GM12892 (cell line): ENCODE results near the gene PNPO.
"Not testable (repeated sequence)": the region's sequence is repeated elsewhere in the genome, so short reads cannot be mapped to it uniquely, and the experiment has no call there.

Experiments used
- DNase-seq: peaks from one replicate; pipeline ENCODE4 v3.0.0; 2011; ENCODE audit not compliant: insufficient read length
- FAIRE-seq: peaks from 2 replicates; lab custom pipeline; 2011; peaks lifted over from hg19 to GRCh38; lab: Jason Lieb, UNC
- POLR2A ChIP-seq: IDR thresholded peaks from 2 replicates; pipeline ENCODE4 v1.6.1; 2011; ENCODE audit warnings: low read depth, low read length, control low read depth
- POLR2AphosphoS5 ChIP-seq: IDR thresholded peaks from 2 replicates; pipeline ENCODE4 v1.6.1; 2011; ENCODE audit warnings: low read depth, low read length, control low read depth
- TAF1 ChIP-seq: IDR thresholded peaks from 2 replicates; pipeline ENCODE4 v1.6.1; 2011; ENCODE audit warnings: low read depth, mild to moderate bottlenecking, control low read depth, low read length, borderline replicate concordance

Gene PNPO

DNA sequence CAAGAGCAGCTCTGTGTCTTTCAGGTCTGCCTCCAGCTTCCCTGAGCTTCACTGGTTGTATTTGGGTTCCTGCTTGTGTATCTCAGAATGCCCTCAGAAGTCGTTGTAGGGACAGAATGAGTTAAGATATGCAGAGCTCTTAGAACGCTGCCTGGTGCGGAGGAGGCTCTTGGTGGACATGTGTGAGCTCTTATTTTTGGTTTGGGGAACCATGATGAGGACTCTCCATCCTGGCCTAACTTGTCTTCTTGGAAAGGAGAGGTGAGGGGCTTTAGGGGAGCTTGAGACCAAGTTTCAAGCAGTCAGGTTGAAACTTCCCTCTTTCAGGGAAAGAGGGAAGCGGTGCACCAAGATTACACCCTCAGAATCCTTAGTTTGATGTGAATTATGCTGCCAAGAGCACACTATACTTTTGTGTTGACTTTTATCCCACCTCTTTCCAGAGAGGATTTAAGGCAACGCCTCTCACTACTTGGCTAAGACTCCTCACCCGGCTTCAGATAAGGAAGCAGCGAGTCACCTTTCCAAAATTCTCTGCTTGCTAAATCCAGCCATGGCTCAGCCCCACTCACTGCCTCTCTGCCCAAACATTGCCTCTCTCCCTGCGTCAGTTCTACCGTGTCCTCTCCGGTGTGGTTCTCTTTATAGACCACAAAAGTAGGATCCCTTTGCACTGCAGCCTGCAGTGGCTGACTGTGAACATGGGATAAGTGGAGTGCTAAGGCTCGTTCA is 42.3 kb downstream of the PNPO start:
- FAIRE-seq (no peak), DNase-seq (no peak)
- TF ChIP-seq POLR2A, result no peak
- no peak for TF ChIP-seq POLR2AphosphoS5
- TF ChIP-seq TAF1, result no peak

- DNase-seq, result no peak
These were observed 45.1 kb downstream of the PNPO start for GRCh38 chr17:47986520-47986919.

DNA sequence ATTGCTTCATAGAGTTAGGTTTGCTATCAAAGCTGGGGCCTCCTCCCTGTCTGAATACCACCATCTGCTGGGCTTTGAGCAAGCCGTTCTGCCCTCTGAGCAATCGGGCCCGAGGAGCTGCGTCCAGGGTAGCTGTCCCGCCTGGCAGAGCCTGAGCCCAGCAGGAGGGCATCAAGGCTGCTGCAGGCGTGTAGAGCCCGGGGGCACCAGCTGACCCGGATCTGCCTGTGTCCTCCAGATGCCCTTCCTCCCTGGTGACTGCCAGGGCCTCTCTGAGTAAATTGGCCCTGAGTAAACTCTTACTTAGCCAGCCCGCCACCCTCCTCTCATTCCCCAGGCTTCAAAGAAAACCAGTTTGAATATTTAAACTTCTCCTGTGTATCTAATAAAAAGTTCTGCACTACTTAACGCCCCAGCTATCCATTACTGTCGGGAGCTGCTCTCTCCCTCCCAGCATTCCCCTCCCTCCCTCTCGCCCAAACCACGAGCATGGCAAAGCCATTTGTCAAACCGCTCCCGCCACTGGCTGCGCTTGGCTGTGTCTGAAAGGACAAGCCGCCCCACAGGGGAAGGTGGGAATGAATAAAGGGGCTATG is 46.0 kb downstream of the PNPO start:
- FAIRE-seq (no peak), DNase-seq (no peak)
- TF ChIP-seq POLR2AphosphoS5, result no peak
- no peak for TF ChIP-seq TAF1
- TF ChIP-seq POLR2A, result no peak

More at GRCh38 chr17:47986520-47986919, 45.1 kb downstream of the PNPO start:
- FAIRE-seq, result no peak
- TF ChIP-seq POLR2AphosphoS5 (no peak), POLR2A (no peak), TAF1 (no peak)

GRCh38 chr17:47988445-47988844 is 47.1 kb downstream of the PNPO start:
- DNase-seq, FAIRE-seq: not testable (repeated sequence)

DNA sequence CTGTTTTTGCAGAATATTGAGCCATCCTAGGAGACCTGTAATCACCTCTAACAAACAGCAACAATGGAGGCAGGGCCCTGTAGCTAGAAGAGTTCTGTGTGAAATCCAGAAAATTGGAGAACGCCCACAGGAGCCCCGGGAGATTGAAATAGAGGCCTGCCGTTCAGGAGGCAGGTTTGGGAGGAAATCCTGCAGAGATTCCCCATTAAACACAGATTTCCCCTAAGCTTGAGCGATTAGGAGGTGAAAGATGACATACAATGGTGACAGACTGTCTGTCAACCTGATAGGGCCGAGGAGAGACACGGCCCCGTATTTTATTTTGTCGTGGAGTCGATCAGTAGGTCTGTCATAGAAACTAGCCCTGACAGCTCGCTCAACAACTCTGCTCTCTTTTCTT is 47.8 kb downstream of the PNPO start:
- FAIRE-seq (no peak), DNase-seq (no peak)
- TF ChIP-seq TAF1 (no peak), POLR2AphosphoS5 (no peak), POLR2A (no peak)

GRCh38 chr17:47989700-47990099 is 48.3 kb downstream of the PNPO start:
- TF ChIP-seq TAF1 (no peak), POLR2A (no peak), POLR2AphosphoS5 (no peak)
- DNase-seq, result no peak
- no peak for FAIRE-seq

DNA sequence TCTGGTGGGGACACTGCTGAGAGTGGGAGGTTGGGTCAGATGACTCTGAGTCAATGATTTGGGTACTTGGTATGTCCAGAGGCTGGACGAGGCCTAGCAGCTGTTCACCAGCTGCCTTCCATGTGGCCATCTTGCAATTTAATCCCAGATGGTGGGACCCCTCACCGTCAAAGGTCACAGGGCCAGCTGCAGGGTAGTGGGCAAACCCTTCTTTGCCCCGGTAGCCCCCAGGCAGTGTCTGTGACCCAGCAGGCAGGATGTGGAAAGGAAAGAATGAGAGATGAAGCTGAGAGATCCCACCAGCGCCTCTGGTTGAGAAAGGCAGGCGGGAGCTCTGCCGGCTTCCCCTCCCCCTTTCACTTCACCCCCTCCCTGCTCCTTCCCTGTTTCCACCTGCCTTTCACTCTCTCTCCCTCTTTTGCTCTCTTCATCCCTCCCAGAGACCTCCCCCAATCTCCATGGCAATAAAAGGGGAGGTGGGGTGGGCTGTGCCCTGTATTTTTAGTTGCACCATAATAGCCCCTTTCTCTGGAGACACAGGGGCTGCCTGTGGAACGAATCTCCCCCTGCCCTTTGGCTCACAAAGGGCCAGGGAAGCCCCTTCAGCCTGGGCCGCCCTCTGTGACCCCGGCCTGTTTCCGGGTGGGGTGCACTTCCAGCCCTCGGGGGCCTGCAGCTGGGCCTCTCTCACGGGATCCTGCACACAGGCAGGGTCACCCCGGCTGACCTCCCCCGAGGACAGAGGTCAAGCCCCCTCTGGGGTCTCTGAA is 49.8 kb downstream of the PNPO start:
- TF ChIP-seq TAF1 (no peak), POLR2A (no peak), POLR2AphosphoS5 (no peak)
- no peak for DNase-seq
- FAIRE-seq, result no peak

DNA sequence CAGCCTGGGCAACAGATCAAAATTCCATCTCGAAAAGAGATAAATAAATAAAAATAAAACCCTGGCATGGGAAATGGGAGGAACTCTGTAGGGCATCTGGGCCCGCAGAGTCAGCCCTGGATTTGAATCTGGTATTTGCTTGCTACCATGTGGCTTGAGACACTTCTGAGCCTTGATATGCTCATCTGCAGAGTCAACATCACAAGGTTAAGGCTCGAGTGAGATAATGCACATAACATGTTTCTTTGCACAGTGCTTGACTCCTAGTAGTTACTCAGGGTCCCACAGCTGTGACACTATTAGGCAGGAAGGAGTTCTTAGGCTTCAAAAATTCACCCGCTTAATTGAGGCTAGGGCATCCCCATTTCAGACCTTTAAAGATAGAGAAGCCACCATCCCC is 50.8 kb downstream of the PNPO start:
- DNase-seq, result no peak
- no peak for FAIRE-seq

GRCh38 chr17:47993031-47993564 is 51.7 kb downstream of the PNPO start:
- DNase-seq, result no peak
- FAIRE-seq, result no peak
- no peak for TF ChIP-seq POLR2AphosphoS5
- no peak for TF ChIP-seq TAF1
- TF ChIP-seq POLR2A, result no peak

More for the DNA sequence above, 50.8 kb downstream of the PNPO start:
- TF ChIP-seq TAF1 (no peak), POLR2AphosphoS5 (no peak)

GRCh38 chr17:47993964-47994363 is 52.6 kb downstream of the PNPO start:
- TF ChIP-seq POLR2A, result no peak
- no peak for TF ChIP-seq POLR2AphosphoS5
- TF ChIP-seq TAF1, result no peak
- DNase-seq (no peak), FAIRE-seq (no peak)

- no peak for DNase-seq
- TF ChIP-seq TAF1 (no peak), POLR2A (no peak), POLR2AphosphoS5 (no peak)
These were observed 53.4 kb downstream of the PNPO start for GRCh38 chr17:47994724-47995123.

More at GRCh38 chr17:47994724-47995123, 53.4 kb downstream of the PNPO start:
- FAIRE-seq, result no peak
